Upper lobe of left lung (tissue), 6 donors: ENCODE results near the gene COL3A1. TPM values are rescaled to one million over a fixed set of nuclear protein-coding genes. Genes with fewer than 3 reads are reported as not detected.

ENCODE experiments used
- ATAC-seq, 2 donors: fragments of 200-7000 bp; cut with Tn5 transposase; one replicate each; pipeline ENCODE4 v1.9.1; 2022; ENCODE audit warnings: mild to moderate bottlenecking in 2 of 2, moderate library complexity in 2 of 2; ENCODE audit not compliant: low FRiP score in 2 of 2
- DNase-seq, 2 donors: peaks; one replicate each; pipeline ENCODE4 v3.0.0-alpha.2; 2019 to 2020
- H3K27ac ChIP-seq, 4 donors: fragments of 200-600 bp; sonication (generic); one replicate each; pipeline ENCODE4 v1.5.1; 2016 to 2019
- H3K27me3 ChIP-seq, 4 donors: fragments of 200-600 bp; sonication (generic); one replicate each; pipeline ENCODE4 v1.5.1; 2017 to 2019
- H3K36me3 ChIP-seq, 4 donors: fragments of 200-600 bp; sonication (generic); one replicate each; pipeline ENCODE4 v1.5.1; 2016 to 2019
- H3K4me1 ChIP-seq, 4 donors: fragments of 200-600 bp; sonication (generic); one replicate each; pipeline ENCODE4 v1.5.1; 2018 to 2019
- H3K4me3 ChIP-seq, 4 donors: fragments of 200-600 bp; sonication (generic); one replicate each; pipeline ENCODE4 v1.5.1; 2017 to 2019; ENCODE audit warnings: mild to moderate bottlenecking in 2 of 4, moderate library complexity in 1 of 4
- H3K9me3 ChIP-seq, 4 donors: fragments of 200-600 bp; sonication (generic); one replicate each; pipeline ENCODE4 v1.5.1; 2018 to 2019
- CTCF ChIP-seq, 6 experiments: fragments of 450-650 bp in 4 of 6; fragments of 200-600 bp in 2 of 6; sonication (generic) in 2 of 6; IDR thresholded peaks; one replicate each; pipeline ENCODE4 v1.5.1; 2016 to 2019; ENCODE audit warnings: antibody characterized with exemption in 6 of 6
- EP300 ChIP-seq, 4 donors: sonication (generic); formaldehyde crosslinking; IDR thresholded peaks; one replicate each; pipeline ENCODE4 v1.5.1; 2017; ENCODE audit warnings: antibody characterized with exemption in 4 of 4, control low read depth in 2 of 4
- POLR2A ChIP-seq, 4 donors: fragments of 450-650 bp; IDR thresholded peaks; one replicate each; pipeline ENCODE4 v1.5.1; 2016 to 2017; ENCODE audit warnings: antibody characterized with exemption in 4 of 4, mild to moderate bottlenecking in 2 of 4
- POLR2AphosphoS5 ChIP-seq, 2 donors: sonication (generic); formaldehyde crosslinking; IDR thresholded peaks; one replicate each; pipeline ENCODE4 v1.5.1; 2017; ENCODE audit warnings: antibody characterized with exemption in 2 of 2
- WGBS, 2 donors: methylation state at CpG; one replicate each; pipeline ENCODE4 v1.1.5; 2017 to 2018; 5-methylcytosine and 5-hydroxymethylcytosine counted together
- total RNA-seq, 6 donors: library from RNA; depleted of rRNA in 4 of 6; stranded (reverse); fragments of >200 nt in 4 of 6; gene quantifications; one replicate each; pipeline versions ENCODE4 v1.1.0 to v1.2.1, GENCODE V29; 2016 to 2021
- donor health status: DM: no; HTN: no; CAD: no; lungs with moderate emphysema.
- donor health status: DM: no; HTN: yes; CAD: no; lungs with severe emphysema.

The COL3A1 gene
- total RNA-seq, 6 donors from 2014 or later: 41.1 to 508 (median 122) TPM

- TF ChIP-seq EP300 (IDR thresholded peaks at IDR 0.05) (no peak), CTCF (IDR thresholded peaks at IDR 0.05) (no peak), POLR2AphosphoS5 (IDR thresholded peaks at IDR 0.05) (no peak), POLR2A (IDR thresholded peaks at IDR 0.05) (no peak)
Observed at GRCh38 chr2:189037518-189037917, 63.3 kb downstream of the COL3A1 start.

GRCh38 chr2:189045836-189046235 is 71.7 kb downstream of the COL3A1 start:
- Histone ChIP-seq H3K4me1 (no peaks in the 10 kb centered on the region), H3K36me3 (peaks cover 0 to 4% (median 0%) of the 10 kb centered on the region in 4 donors), H3K27me3 (no peaks in the 10 kb centered on the region), H3K27ac (no peak overlapping the region), H3K9me3 (no peaks in the 10 kb centered on the region), H3K4me3 (no peak overlapping the region)
- DNase-seq (no peak), ATAC-seq (no peak)
- whole genome bisulfite sequencing, 2 donors: 91% methylated on average over 3 of the region's 3 CpGs
- no peak for TF ChIP-seq CTCF (IDR thresholded peaks at IDR 0.05)
- TF ChIP-seq POLR2AphosphoS5 (IDR thresholded peaks at IDR 0.05): no peak
- no peak for TF ChIP-seq EP300 (IDR thresholded peaks at IDR 0.05)
- TF ChIP-seq POLR2A (IDR thresholded peaks at IDR 0.05): no peak

More at GRCh38 chr2:189037518-189037917, 63.3 kb downstream of the COL3A1 start:
- no peak for DNase-seq
- Histone ChIP-seq H3K27ac (no peak overlapping the region), H3K4me3 (no peak overlapping the region), H3K36me3 (peaks cover 0 to 10% (median 0%) of the 10 kb centered on the region in 4 donors), H3K4me1 (no peaks in the 10 kb centered on the region), H3K9me3 (no peaks in the 10 kb centered on the region), H3K27me3 (no peaks in the 10 kb centered on the region)
- no peak for ATAC-seq
- 74 to 85% methylated on average over 1 of the region's 1 CpG for WGBS, 2 donors

GRCh38 chr2:189046320-189046719 is 72.1 kb downstream of the COL3A1 start:
- TF ChIP-seq EP300 (IDR thresholded peaks at IDR 0.05) (no peak), CTCF (IDR thresholded peaks at IDR 0.05) (no peak), POLR2AphosphoS5 (IDR thresholded peaks at IDR 0.05) (no peak), POLR2A (IDR thresholded peaks at IDR 0.05) (no peak)
- Histone ChIP-seq H3K4me3 (no peak overlapping the region), H3K27me3 (no peaks in the 10 kb centered on the region), H3K4me1 (no peaks in the 10 kb centered on the region), H3K36me3 (peaks cover 0 to 4% (median 0%) of the 10 kb centered on the region in 4 donors), H3K9me3 (no peaks in the 10 kb centered on the region), H3K27ac (no peak overlapping the region)
- DNase-seq: no peak
- no peak for ATAC-seq
- 72 to 79% methylated on average over 2 of the region's 2 CpGs for WGBS, 2 donors

- H3K9me3 ChIP-seq: no peaks in the 10 kb centered on the region
- H3K4me3 ChIP-seq: no peak overlapping the region
- H3K4me1 ChIP-seq: no peaks in the 10 kb centered on the region
- peaks cover 0 to 11% (median 0%) of the 10 kb centered on the region in 4 donors for H3K36me3 ChIP-seq
- DNase-seq (no peak), ATAC-seq (no peak)
- 93 to 95% methylated on average over 4 of the region's 4 CpGs for WGBS, 2 donors
- no peak overlapping the region for H3K27ac ChIP-seq
- no peaks in the 10 kb centered on the region for H3K27me3 ChIP-seq
- TF ChIP-seq POLR2A (IDR thresholded peaks at IDR 0.05): no peak
- no peak for TF ChIP-seq CTCF (IDR thresholded peaks at IDR 0.05)
- no peak for TF ChIP-seq POLR2AphosphoS5 (IDR thresholded peaks at IDR 0.05)
- TF ChIP-seq EP300 (IDR thresholded peaks at IDR 0.05): no peak
Observed at GRCh38 chr2:189047171-189047888, 73.2 kb downstream of the COL3A1 start.

GRCh38 chr2:189048189-189048588 is 74.0 kb downstream of the COL3A1 start:
- Histone ChIP-seq H3K4me1 (no peaks in the 10 kb centered on the region), H3K27me3 (no peaks in the 10 kb centered on the region), H3K9me3 (no peaks in the 10 kb centered on the region), H3K36me3 (peaks cover 0 to 6% (median 0%) of the 10 kb centered on the region in 4 donors), H3K4me3 (no peak overlapping the region), H3K27ac (no peak overlapping the region)
- TF ChIP-seq CTCF (IDR thresholded peaks at IDR 0.05) (no peak), EP300 (IDR thresholded peaks at IDR 0.05) (no peak), POLR2AphosphoS5 (IDR thresholded peaks at IDR 0.05) (no peak), POLR2A (IDR thresholded peaks at IDR 0.05) (no peak)
- WGBS, 2 donors: 91 to 92% methylated on average over 3 of the region's 3 CpGs
- ATAC-seq (no peak), DNase-seq (no peak)
